ENCODE data around the gene ACBD6.

DNA sequence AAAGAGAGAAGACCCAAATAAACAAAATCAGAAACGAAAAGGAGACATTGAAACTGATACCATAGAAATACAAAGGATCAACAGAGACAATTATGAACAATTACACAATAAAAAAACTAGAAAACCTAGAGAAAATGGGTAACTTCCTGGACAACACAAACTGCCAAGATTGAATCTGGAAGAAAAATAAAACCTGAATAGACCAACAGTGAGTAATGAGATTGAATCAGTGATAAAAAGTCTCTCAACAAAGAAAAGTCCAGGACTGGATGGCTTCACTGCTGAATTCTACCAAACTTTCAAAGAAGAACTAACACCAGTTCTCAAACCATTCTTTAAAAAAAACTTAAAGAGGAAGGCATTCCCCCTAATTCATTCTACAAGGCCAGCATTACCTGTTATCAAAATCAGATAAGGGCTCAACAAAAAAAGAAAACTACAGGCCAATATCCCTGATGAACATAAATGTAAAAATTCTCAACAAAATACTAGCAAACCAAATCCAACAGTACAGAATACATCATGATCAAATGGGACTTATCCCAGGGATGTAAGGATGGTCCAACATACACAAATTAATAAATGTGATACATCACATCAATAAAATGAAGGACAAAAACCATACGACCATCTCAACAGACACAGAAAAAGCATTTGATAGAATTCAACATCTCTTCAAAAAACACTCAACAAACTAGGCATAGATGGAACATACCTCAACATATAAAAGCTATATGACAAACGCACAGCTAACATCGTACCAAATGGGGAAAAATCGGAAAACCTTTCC, 119.9 kb downstream of the ACBD6 start:
- TF ChIP-seq, protein P1, sequence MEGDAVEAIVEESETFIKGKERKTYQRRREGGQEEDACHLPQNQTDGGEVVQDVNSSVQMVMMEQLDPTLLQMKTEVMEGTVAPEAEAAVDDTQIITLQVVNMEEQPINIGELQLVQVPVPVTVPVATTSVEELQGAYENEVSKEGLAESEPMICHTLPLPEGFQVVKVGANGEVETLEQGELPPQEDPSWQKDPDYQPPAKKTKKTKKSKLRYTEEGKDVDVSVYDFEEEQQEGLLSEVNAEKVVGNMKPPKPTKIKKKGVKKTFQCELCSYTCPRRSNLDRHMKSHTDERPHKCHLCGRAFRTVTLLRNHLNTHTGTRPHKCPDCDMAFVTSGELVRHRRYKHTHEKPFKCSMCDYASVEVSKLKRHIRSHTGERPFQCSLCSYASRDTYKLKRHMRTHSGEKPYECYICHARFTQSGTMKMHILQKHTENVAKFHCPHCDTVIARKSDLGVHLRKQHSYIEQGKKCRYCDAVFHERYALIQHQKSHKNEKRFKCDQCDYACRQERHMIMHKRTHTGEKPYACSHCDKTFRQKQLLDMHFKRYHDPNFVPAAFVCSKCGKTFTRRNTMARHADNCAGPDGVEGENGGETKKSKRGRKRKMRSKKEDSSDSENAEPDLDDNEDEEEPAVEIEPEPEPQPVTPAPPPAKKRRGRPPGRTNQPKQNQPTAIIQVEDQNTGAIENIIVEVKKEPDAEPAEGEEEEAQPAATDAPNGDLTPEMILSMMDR (IDR thresholded peaks at IDR 0.05) = no peak
- TF ChIP-seq POLR2A (IDR thresholded peaks at IDR 0.05) (no peak), POLR2AphosphoS5 (IDR thresholded peaks at IDR 0.05) (no peak)

All from breast epithelium (tissue), 3 donors.